AG04449 (cell line): ENCODE data around the gene LRRC4C.
A peak's percentile ranks its signal among the peaks of the same experiment; 100 is the strongest.

Source experiments
- CTCF ChIA-PET: fragments of 350-600 bp; formaldehyde crosslinking; extraction: SDS; loops from one replicate; lab custom pipeline; 2021; ENCODE audit warnings: antibody characterized with exemption; lab: Yijun Ruan, JAX
- POLR2A ChIA-PET: fragments of 400-600, 350-600 bp; formaldehyde crosslinking; extraction: SDS; loops from one replicate; lab custom pipeline; 2020; ENCODE audit warnings: antibody characterized with exemption, inconsistent platforms; lab: Yijun Ruan, JAX
- DNase-seq: peaks from one replicate; pipeline ENCODE4 v3.0.0-alpha.2; 2010; ENCODE audit warnings: low read depth, low spot score
- H3K4me3 ChIP-seq: 2 replicates; pipeline ENCODE4 v1.5.1; 2011; ENCODE audit warnings: low read depth, mild to moderate bottlenecking, control low read depth, low read length
- TF ChIP-seq, protein P1 (sequence below): IDR thresholded peaks from one replicate; pipeline ENCODE4 v1.5.1; 2011; ENCODE audit warnings: mild to moderate bottlenecking, moderate library complexity, low read length, control low read depth, inconsistent platforms; ENCODE audit not compliant: insufficient read depth; ENCODE audit errors: missing control alignments

LRRC4C gene

DNA sequence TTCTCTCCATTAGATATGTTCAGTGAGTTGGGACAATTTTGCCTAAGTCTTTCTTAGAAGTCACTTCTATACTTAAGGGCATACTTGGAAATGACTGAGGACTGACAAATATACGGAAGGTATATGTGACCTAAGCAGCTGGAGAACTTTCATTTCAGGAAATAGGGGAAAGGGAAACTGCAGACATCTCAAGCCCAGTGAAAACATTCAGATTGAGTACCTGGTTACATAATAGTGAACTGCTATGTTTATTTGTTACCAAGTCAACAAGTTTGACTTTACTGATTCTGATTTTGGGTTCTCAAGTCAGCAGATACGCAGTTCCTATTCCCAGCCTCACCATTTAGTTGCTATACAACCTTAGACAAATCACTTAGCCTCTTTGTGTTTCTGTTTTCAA lies 1173.9 kb downstream of the LRRC4C start:
- TF ChIP-seq, protein P1, sequence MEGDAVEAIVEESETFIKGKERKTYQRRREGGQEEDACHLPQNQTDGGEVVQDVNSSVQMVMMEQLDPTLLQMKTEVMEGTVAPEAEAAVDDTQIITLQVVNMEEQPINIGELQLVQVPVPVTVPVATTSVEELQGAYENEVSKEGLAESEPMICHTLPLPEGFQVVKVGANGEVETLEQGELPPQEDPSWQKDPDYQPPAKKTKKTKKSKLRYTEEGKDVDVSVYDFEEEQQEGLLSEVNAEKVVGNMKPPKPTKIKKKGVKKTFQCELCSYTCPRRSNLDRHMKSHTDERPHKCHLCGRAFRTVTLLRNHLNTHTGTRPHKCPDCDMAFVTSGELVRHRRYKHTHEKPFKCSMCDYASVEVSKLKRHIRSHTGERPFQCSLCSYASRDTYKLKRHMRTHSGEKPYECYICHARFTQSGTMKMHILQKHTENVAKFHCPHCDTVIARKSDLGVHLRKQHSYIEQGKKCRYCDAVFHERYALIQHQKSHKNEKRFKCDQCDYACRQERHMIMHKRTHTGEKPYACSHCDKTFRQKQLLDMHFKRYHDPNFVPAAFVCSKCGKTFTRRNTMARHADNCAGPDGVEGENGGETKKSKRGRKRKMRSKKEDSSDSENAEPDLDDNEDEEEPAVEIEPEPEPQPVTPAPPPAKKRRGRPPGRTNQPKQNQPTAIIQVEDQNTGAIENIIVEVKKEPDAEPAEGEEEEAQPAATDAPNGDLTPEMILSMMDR, result no peak
- no peak overlapping the region for H3K4me3 ChIP-seq
- CTCF ChIA-PET, result interaction anchor here (2.4 kb wide), 1 partner anchor 8 kb away, joined by 5 read pairs; no protein-coding TSS in a partner anchor
- POLR2A ChIA-PET, result no interaction called here
- DNase-seq, result no peak

DNA sequence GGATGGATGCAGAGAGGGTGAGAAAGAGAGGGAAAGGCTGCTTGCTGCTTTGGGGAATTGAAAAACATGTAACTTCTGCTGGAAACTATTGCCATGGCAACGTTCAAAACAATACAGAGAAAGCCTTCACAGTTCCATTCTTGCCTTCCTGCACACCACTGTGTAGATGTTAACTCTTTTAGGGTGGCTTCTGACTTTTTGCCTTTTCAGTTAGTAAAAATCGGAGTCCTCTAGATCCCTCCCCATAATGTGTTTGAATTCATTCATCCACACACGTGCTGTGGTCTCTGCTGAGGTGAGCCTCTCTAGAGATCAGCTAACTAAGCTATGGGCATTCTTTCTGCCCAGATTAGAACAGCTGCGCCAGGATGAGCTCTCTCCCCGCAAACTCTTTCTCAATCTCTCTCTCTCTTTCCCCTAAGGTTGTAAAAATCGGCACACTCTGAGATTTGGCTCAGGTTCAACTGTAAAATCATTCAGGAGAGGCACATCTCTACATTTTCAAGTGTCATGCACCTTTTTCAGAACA lies 1178.3 kb downstream of the LRRC4C start:
- TF ChIP-seq, protein P1, result no peak
- no peak overlapping the region for H3K4me3 ChIP-seq
- ChIA-PET POLR2A (no interaction called here), CTCF (no interaction called here)
- no peak for DNase-seq

DNA sequence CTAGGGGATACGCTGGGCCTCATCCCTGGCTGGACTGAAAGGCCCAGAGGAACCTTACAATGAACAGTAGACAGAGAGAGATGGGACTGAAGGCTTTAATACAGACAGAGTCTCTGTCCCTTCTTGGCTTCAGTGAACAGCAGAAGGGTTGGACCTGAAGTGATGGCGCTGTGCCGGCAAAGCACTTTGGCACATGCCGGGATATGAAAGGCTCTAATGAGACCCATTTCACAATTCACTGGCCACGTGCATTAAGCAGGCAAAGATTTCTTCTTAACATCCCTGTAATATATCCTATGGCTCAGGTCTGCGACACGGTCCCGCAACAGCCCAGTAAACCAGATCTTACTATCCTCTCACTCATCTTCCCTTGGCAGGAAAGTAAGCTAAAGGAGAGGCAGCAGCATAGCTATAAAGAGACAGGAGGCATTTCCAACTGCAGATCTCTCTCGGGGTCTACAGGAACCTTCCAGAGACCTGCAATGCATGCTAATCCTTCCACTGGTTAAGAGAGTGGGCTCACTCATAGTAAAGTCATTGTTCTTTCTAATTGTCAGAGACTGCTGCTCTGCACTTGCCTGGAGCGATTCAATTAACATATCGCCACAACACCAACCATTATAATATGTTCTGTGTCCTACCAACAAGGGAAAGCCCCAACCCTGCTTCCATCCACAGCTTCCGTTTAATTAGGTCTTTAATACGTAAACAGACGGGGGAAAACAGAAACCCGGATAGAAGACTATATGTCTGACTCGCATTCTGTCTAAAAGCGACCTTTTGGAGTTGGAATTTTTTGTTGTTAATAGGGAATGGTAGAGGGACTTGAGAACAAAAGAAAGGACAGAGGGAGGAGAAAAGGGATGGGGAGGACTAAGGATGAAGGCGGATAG lies 1179.0 kb downstream of the LRRC4C start:
- H3K4me3 ChIP-seq, result no peak overlapping the region
- TF ChIP-seq, protein P1, result no peak
- CTCF ChIA-PET, result no interaction called here
- POLR2A ChIA-PET, result no interaction called here
- DNase-seq, result no peak

DNA sequence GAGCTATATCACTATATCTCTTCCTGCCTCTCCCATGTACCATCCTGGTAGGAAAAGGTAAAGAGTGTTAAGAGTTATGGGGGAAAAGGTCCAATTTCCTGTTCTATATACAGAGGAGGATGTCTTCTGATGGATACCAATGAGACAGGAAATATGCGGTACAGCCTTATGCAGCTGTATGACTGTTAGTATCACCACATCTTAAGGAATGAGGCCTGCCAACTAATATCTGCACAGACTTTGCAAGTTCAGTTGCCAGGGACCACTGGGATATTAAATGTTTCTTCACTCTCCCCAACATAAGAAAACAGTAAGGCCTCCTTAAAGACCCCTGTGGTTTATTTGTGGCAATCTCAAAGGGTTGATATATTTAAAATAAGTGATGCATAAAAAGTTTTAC lies 1182.5 kb downstream of the LRRC4C start:
- POLR2A ChIA-PET, result no interaction called here
- no peak for DNase-seq
- CTCF ChIA-PET, result no interaction called here
- TF ChIP-seq, protein P1, result no peak
- H3K4me3 ChIP-seq, result no peak overlapping the region

DNA sequence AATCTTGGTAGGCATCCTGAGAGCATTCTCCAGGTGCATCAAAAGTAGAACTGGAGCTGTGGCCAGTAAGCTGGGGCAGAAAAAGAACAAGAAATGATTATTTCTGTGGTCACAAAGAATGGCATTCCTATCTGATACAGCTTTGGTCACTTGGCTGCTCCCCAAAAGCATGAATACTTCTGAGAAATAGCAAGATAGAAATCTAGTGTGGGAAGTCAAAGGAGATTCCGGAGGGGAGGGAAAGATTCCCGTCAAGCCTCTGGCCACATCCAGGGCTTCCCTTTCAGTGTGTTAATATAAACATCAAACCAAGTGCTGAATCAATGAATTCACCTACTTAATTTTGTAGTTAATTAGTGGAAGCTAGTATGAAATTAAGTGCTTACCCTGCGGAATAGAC lies 1185.4 kb downstream of the LRRC4C start:
- H3K4me3 ChIP-seq, result no peak overlapping the region
- peak; percentile 19 for DNase-seq
- CTCF ChIA-PET, result interaction anchor here (1.8 kb wide), 1 partner anchor 20 kb away, joined by 5 read pairs; no protein-coding TSS in a partner anchor
- TF ChIP-seq, protein P1, result no peak
- POLR2A ChIA-PET, result no interaction called here

DNA sequence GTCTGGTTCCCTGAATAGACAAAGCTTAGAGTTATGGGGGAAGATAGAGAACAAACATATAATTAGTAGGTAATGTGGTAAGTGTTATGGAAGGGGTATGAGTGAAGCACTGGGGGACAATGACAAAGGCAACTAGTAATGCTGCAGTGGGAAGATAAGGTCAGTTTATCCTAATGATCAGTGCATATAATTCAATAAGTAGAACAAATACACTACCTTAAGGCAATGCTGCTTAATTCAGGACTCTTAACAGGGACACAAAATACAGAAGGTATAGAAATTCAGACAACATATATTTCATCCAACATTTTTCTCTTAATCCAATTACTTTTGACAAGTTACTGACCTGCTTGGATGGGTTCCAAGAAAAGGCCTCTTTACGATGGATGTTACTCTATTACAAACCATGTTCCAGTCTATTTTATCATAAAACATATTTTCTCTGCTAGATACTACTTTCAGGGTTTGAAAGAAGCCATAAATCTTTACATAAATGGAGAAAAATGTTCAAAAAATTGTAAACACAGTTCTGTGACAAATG lies 1186.2 kb downstream of the LRRC4C start:
- H3K4me3 ChIP-seq, result no peak overlapping the region
- TF ChIP-seq, protein P1, result no peak
- no peak for DNase-seq
- ChIA-PET CTCF (interaction anchor here (0.6 kb wide), 1 partner anchor 21 kb away, joined by 3 read pairs; no protein-coding TSS in a partner anchor), POLR2A (no interaction called here)
